Keratinocyte (primary cell): ENCODE measurements around the gene KMT2C.
"Not testable (repeated sequence)": the region's sequence is repeated elsewhere in the genome, so short reads cannot be mapped to it uniquely, and the experiment has no call there.

ENCODE experiments used
- EZH2 ChIP-seq: IDR thresholded peaks from one replicate; pipeline ENCODE4 v1.6.1; 2012; ENCODE audit warnings: inconsistent platforms, mild to moderate bottlenecking, low read length, moderate library complexity
- TF ChIP-seq, protein P1 (sequence below), 3 experiments: IDR thresholded peaks in 1 of 3; conservative IDR thresholded peaks in 1 of 3; optimal IDR thresholded peaks in 1 of 3; 2 replicates in 2 of 3; 3 replicates in 1 of 3; pipeline versions ENCODE3 to v1.5.1; 2011; ENCODE audit warnings: low read length in 3 of 3, mild to moderate bottlenecking in 3 of 3, moderate library complexity in 2 of 3, control low read depth in 1 of 3, inconsistent platforms in 1 of 3; ENCODE audit not compliant: insufficient read depth in 2 of 3; ENCODE audit errors: extremely low read depth in 1 of 3

DNA sequence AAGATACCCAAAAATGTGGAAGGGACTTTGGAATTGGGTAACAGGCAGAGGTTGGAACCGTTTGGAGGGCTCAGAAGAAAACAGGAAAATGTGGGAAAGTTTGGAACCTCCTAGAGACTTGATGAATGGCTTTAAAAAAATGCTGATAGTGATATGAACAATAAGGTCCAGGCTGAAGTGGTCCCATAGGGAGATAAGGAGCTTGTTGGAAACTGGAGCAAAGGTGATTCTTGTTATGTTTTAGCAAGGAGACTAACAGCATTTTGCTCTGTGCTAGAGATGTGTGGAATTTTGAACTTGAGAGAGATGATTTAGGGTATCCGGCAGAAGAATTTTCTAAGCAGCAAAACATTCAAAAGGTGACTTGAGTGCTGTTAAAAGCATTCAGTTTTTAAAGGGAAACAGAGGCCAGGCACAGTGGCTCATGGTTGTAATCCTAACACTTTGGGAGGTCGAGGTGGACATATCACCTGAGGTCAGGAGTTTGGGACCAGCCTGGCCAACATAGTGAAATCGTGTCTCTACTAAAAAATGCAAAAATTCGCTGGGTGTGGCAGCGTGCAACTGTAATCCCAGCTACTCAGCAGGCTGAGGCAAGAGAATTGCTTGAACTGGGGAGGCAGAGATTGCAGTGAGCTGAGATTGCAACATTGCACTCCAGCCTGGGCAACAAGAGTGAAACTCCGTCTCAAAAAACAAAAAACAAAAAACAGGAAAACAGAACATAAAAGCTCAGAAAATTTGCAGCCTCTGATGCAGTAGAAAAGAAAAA is 34.6 kb upstream of the KMT2C start:
- TF ChIP-seq, protein P1, sequence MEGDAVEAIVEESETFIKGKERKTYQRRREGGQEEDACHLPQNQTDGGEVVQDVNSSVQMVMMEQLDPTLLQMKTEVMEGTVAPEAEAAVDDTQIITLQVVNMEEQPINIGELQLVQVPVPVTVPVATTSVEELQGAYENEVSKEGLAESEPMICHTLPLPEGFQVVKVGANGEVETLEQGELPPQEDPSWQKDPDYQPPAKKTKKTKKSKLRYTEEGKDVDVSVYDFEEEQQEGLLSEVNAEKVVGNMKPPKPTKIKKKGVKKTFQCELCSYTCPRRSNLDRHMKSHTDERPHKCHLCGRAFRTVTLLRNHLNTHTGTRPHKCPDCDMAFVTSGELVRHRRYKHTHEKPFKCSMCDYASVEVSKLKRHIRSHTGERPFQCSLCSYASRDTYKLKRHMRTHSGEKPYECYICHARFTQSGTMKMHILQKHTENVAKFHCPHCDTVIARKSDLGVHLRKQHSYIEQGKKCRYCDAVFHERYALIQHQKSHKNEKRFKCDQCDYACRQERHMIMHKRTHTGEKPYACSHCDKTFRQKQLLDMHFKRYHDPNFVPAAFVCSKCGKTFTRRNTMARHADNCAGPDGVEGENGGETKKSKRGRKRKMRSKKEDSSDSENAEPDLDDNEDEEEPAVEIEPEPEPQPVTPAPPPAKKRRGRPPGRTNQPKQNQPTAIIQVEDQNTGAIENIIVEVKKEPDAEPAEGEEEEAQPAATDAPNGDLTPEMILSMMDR (optimal IDR thresholded peaks at IDR 0.05 in 1 of 3, IDR thresholded peaks at IDR 0.05 in 1 of 3, conservative IDR thresholded peaks at IDR 0.05 in 1 of 3; ENCODE audit: extremely low read depth in 1 of 3, insufficient read depth in 2 of 3, low read length in 3 of 3) = not testable (repeated sequence)
- not testable (repeated sequence) for TF ChIP-seq EZH2
